C1 segment of cervical spinal cord (tissue), 14 donors: ENCODE results near the gene DCC.
"Not testable (repeated sequence)": the region's sequence is repeated elsewhere in the genome, so short reads cannot be mapped to it uniquely, and the experiment has no call there.

Source experiments
- DNase-seq, 14 donors: peaks; one replicate each; lab custom pipeline; 2025; lab: John Stamatoyannopoulos, UW

DCC gene

DNA sequence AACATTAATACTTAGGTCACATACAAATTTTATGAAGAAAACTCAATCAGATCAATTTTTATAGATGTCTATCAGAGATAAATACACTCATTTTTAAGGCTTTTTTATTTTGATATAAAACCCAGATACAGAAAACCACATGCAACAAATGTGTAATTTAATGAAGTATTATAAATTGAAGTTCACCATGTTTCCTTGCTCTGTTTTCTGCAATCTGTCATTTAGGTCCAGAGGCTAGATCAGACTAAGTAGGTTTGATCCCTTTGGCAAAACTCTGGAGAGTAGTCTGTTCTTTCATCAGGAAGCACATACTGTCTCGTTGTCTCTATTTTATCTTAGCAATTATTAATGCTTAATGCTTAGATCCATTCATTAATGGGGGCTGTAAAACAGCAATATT lies 1042.9 kb downstream of the DCC start:
- no peak for DNase-seq

DNA sequence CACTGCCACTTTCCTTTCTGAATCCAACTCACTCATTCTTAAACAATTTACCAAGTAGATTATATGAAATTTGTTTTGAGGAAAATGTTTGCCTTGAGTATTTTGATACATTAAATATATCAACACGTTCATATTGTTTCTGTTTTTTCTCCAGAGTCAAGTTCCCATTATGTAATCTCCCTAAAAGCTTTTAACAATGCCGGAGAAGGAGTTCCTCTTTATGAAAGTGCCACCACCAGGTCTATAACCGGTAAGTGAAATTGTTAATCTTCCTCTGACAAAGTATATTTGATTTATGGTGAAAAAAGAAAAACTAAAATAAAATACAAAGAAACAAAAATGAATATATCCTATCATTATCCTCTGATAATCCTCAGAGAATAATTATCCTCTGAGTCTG lies 1045.9 kb downstream of the DCC start:
- DNase-seq, result no peak

GRCh38 chr18:53387581-53387980 lies 1047.6 kb downstream of the DCC start:
- DNase-seq, result no peak

DNA sequence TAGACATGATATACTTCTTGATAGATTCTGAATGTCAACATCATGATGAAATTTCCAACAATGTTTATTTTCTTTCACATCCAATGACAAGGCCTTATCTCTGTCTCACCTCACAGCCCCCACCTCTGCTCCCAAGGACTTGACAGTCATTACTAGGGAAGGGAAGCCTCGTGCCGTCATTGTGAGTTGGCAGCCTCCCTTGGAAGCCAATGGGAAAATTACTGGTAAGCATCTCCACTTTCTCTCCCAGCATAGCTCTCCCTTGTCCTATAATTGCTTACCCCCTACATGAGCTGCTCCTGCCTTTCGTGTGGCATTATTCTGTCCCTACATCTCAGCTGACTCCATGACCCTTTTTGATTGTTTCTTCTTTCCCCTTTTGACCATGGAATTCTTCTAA lies 1062.7 kb downstream of the DCC start:
- no peak for DNase-seq

GRCh38 chr18:53408271-53408670 lies 1068.3 kb downstream of the DCC start:
- DNase-seq, result no peak

- no peak for DNase-seq
Observed at GRCh38 chr18:53411511-53411910, 1071.5 kb downstream of the DCC start.

- DNase-seq, result no peak
Observed at GRCh38 chr18:53417003-53417402, 1077.0 kb downstream of the DCC start.

DNA sequence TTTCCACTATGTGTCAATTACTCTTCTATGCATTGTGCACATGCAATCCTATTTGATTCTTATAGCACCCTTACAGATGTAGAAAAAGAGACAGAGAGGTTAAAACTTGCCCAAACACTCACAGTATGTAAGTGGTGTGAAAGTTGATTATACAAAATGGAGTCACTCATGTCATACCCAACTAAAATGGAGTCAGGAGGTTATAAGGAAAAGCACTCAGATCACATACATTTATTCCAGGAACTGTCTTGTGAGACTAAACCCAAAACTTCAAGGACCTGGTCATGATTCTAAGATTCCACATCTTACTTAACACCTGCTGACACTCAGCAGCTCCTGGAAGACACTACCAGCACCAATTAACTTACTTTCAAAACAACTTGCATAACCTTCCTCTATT lies 1081.9 kb downstream of the DCC start:
- DNase-seq, result no peak

GRCh38 chr18:53422896-53423295 lies 1082.9 kb downstream of the DCC start:
- DNase-seq, result no peak

GRCh38 chr18:53426666-53427184 lies 1086.7 kb downstream of the DCC start:
- no peak for DNase-seq

DNA sequence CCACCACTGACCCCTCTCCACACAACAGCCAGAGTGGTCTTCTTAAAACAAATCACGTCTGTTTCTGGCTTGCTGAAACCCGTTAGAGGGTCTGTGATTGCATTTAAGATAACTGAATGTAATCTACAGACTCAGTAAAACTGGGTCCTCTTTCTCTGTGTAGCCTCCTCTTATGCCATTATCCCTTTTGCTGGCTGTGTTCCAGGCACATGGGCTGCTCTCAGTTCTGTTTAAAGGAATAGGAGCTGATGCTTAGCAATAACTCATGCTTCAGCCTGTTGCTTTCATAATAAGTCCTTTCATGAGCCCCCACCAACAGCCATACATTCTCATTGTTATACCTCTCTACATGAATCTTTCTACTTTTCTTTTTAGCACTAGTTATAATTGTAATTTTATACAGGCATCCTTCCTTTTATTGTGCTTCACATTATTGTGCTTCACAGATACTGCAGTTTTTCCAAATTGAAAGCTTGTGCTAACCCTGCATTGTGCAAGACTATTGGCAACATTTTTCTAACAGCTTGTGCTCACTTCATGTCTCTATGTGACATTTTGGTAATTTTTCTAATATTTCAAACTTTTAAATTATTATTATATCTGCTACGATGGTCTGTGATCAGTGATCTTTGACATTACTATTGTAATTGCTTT lies 1101.9 kb downstream of the DCC start:
- DNase-seq, result no peak

DNA sequence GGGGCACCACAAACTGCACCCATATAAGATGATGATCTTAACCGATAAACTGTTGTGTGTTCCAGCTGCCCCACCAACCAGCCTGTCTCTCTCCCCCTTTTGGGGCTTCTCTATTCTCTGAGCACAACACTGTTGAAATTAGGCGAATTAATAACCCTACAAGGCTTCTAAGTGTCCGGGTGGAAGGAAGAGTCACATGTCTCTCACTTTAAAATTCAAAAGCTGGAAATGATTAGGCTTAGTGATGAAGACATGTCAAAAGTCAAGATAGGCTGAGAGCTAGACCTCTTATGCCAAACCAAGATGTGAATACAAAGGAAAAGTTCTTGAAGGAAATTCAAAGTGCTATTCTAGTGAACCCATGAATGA lies 1102.4 kb downstream of the DCC start:
- DNase-seq, result no peak

GRCh38 chr18:53443336-53443735 lies 1103.3 kb downstream of the DCC start:
- DNase-seq, result no peak

- no peak for DNase-seq
Observed at GRCh38 chr18:53443831-53444230, 1103.8 kb downstream of the DCC start.

- DNase-seq, result no peak
Observed at GRCh38 chr18:53451902-53452301, 1111.9 kb downstream of the DCC start.

DNA sequence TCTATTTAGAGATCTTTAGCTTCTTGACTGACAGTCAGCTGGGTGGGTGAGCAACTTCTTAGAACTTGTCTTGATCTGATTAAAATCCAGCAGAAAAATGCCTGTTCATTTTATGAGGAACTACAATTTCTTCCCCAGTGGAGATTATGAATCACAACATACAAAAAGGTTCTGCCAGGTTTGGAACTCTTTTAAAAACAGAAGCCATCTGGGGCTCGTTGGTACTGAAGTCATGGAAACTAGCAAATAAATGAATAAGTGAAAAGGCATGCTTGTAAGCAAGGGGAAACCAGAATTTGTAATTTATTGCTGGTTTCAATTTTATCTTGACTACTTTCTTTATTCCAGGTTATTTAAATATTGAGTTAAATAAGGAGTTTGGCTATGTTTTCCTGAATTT lies 1117.1 kb downstream of the DCC start:
- DNase-seq, result no peak

DNA sequence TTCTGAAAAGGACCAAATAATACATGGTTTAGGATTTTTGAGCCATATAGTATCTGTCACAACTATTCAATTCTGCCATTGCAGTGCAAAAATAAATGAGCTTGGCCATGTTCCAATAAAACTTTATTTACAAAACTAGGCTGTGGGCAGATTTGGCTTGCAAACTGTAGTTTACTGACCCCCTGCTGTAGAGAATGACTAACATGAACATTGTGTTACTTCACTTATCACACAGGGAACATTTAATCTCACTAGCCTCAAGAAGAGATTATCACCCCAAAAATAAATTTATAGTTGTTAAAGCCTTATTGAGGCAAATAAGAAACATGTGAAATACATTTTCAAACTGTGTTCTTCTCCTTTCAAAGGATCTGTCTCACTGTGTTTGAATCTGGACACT lies 1118.3 kb downstream of the DCC start:
- no peak for DNase-seq

GRCh38 chr18:53458944-53459580 lies 1119.1 kb downstream of the DCC start:
- peak in 10 of 14 donors; percentile 2 to 63 (median 42) for DNase-seq

DNA sequence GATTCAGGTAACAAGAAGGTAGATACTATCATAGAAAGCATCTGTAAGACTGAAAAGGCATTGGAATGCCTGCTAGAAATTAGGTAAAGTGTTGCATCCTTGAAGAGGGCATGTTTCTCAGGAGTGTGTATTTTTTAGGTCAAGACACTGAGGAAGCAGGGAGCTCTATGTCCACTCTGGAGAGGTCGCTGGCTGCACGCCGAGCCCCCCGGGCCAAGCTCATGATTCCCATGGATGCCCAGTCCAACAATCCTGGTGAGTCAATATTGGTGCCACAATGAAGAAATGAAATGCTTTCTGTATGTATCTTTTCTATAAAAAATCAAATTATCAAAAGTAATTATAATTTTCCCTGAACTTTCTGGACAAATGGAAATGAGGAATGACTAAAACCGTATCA lies 1127.8 kb downstream of the DCC start:
- no peak for DNase-seq

DNA sequence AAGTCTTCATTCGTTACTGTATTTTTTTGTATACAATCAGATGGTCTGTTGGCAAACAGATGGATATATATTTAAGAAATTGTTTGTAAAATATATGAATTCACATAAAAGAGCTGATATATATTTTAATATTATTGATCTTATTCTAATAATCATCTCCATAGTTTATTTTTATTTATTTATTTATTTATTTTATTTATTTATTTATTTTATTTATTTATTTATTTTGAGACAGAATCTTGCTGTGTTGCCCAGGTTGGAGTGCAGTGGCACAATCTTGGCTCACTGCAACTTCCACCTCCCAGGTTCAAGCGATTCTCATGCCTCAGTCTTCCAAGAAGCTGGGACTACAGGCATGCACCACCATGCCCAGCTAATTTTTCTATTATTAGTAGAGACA lies 1128.2 kb downstream of the DCC start:
- not testable (repeated sequence) for DNase-seq

DNA sequence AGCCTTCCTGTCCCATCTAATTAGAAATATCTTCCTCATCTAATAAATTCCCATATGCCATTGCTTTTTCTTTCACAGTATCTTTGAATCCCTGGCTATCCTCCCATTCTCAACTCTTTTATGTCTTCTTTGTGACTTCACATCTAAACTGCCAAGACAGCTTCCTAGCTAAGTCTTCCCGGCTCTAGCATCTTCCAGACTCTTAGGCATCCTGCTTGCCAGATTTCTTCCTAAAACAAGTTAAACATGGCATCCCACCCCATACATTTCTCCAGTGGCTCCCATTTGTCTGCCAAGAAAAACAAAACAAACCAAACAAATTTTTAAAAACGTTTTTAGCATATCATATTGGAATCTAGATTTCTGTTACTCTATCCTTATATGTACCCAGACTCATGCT lies 1132.5 kb downstream of the DCC start:
- no peak for DNase-seq

GRCh38 chr18:53478155-53478554 lies 1138.2 kb downstream of the DCC start:
- DNase-seq, result no peak

GRCh38 chr18:53486296-53486695 lies 1146.3 kb downstream of the DCC start:
- DNase-seq, result no peak

DNA sequence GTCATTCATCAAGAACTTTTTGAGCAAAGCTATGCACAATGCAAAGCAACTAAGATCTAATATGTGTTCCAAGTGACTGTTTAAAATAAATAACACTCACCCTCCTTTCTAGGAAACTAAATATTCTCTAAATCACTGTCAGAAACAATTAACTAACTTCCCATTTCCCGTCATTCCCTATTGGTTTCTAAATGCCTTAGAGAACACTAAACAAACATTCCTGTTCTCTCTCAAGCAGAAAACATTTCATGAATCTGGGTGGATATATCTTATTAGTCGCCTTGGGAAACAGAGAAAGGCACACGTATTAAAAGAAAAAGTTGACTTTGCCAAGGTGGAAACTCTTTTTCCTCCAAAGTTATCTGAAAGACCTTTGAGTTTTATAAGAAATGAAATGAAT lies 1149.3 kb downstream of the DCC start:
- no peak for DNase-seq
